HG03135 (cell line): Measurements from ENCODE around the gene CASK.
A peak's percentile ranks its signal among the peaks of the same experiment; 100 is the strongest.
"Not testable (repeated sequence)": the region's sequence is repeated elsewhere in the genome, so short reads cannot be mapped to it uniquely, and the experiment has no call there.

Experiments
- ATAC-seq: cut with Tn5 transposase; IDR thresholded peaks from one replicate; pipeline ENCODE4 v1.9.1; 2021; ENCODE audit warnings: mild to moderate bottlenecking, moderate library complexity; ENCODE audit not compliant: unreplicated experiment

CASK gene

GRCh38 chrX:41655631-41656030, 267.7 kb downstream of the CASK start:
- no peak for ATAC-seq

DNA sequence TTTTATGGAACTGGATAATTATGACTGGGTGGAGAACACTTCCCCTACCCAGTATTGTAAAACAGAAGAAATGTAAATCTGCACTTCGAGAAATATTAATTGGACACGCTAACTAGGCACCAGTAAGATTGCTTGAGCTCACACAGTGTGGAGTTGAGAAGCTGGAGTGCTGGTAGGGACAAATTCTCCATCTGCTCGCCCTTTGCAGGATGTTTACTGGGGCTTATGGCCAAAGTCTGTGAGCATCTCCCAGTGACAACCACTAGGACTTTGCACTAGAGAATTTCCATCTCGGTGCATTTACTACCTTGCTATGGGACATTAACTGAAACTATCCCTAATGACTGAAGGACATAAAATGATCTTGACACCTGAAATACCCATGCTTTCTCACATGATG, 268.3 kb downstream of the CASK start:
- no peak for ATAC-seq

- ATAC-seq, result no peak
Measured at GRCh38 chrX:41653125-41653524, 270.2 kb downstream of the CASK start.

DNA sequence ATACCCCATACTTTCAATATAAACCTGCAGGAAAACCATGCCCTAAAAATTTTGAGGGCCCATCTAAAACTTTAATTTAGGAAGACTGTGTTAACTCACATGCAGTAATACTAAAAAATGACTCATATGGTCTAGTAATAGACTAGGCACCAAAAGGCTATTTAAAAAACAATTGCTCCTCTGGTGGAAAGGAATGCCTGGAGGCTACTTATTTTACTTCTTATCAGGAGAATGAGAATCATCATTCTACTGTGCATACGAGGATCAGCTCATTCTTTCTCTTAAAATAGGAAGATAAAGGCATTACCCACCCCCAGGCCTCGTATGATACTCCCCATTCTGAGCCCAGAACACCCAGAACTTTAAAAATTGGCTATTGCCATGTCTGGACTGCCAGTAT, 277.2 kb downstream of the CASK start:
- ATAC-seq, result not testable (repeated sequence)

- no peak for ATAC-seq
Measured at GRCh38 chrX:41634284-41634683, 289.1 kb downstream of the CASK start.

GRCh38 chrX:41630091-41630490, 293.3 kb downstream of the CASK start:
- no peak for ATAC-seq

DNA sequence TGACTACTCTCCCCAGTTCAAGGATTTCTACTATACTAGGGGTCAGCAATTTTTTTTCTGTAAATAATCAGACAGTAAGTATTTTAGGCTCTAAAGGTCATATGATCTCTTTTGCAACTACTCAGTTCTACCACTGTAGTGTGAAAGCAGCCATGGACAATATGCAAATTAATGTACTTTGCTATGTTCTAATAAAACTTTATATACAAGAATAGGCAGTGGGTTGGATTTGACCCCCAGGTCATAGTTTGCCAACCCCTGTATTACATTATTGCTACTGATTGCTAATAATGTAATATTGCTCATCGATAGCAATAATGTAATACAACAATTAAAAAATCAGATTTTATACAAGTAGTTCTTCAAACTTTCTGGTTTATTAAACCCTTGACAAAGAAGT, 293.8 kb downstream of the CASK start:
- ATAC-seq, result no peak

DNA sequence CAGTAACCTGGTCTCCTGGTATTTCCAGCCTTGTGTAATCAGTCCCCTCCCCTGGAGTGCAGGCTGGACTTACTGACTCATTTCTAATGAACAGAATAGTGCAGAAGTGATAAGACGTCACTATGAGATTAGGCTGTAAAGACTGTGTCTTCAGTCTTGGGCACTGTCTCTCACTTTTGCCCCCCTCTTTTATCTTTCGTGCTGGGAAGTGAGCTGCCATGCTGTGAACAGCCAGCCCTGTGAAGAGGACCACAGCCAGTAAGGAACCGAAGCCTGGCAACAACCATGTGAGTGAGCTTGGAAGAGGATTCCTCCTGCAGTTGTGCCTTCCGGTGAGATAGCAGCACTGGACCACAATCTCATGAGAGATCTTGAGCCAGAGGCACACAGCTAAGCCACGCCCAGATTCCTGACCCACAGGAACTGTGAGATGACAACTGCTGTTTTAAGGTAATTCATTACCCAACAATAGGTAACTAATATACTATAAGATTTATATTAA, 302.1 kb downstream of the CASK start:
- no peak for ATAC-seq

GRCh38 chrX:41619221-41619620, 304.1 kb downstream of the CASK start:
- no peak for ATAC-seq

DNA sequence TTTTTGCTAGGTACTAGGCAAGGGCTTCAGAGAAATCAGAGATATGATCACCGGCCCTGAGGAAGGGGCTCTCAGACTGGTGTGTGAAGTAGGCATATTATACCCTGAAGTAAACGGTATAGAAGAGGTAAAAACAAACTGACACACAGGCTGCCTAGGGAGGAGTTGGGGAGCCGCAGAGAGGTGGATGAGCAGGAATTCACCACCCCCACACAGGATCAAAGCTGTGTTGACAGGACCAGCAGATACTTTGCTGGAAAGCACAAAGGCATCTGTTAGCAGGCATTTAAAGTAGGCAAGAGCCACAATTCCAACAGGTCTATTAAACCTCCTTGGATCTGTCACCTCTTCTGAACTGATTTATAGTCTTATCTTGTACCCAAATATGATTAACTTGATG, 306.4 kb downstream of the CASK start:
- no peak for ATAC-seq

- ATAC-seq, result no peak
Measured at GRCh38 chrX:41616255-41616654, 307.1 kb downstream of the CASK start.

GRCh38 chrX:41608244-41608643, 315.1 kb downstream of the CASK start:
- ATAC-seq, result no peak

DNA sequence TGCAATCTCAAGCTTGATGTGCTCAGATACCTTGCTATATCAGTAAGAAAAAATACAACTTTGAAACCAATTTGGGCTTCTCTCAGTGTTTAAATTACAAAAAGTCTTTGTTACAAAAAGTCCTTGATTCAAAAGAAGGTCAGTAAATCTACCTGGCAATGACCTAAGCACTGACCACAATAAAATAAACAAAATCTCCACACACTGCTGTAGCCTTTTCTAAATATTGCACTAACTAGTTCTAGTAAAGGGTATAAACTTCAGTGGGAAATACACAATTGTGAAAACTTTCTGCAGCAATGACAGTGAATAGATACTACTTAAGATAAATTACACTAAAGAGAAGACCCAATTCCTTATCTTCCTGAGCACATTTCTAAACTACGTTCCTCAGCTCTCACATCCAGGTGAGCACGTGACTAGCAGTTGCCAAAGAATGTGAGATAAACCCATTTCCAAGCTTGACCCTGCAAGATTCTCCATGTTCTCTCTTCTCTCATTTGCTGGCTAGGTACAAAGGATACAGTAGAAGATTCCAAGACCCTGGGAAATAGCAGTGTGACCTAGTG, 316.0 kb downstream of the CASK start:
- no peak for ATAC-seq

DNA sequence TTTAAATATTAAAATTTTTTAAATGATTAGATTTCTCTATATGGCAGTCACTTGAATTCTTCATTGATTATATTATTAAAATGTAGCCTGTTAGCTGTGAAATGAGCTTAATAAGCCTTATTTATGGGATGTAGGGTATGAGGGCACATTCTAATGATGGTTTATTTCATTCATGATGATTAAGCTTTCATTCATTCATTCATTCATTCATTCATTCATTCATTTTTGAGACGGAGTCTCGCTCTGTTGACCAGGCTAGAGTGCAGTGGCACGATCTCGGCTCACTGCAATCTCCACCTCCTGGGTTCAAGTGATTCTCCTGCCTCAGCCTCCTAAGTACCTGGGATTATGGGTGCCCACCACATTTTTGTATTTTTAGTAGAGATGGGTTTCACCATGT, 317.3 kb downstream of the CASK start:
- not testable (repeated sequence) for ATAC-seq

DNA sequence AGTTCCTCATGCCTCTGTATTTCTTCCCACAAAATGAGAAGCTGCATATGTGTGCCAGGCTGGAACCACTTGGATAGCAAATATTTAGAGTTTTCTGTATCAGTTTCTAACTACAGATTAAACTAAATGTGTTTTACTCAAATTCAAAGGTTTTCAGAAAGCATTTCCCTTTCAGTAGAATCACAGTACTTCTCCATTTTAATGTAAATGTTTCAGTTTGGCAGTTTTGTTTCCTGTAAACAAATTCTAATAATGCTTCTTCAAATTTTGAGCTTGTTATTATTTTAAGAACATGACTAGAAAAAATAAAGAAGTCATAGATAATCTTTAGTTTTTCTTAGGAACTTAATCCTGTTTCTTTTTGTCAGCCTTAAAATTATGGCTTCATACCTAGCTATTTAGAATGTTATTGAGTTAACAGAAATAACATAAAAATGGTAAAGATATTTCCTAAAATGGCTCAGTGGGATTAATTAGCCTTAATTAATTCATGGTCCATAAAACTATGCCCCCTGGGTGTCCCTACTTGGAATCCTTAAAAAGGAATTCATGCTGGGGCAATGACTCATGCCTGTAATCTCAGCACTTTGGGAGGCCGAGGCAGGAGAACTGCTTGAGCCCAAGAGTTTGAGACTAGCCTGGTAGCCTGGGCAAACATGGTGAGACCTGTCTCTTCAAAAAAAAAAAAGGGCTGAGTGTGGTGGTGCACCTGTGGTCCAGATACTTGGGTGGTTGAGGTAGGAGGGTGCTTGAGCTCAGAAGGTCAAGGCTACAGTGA, 318.4 kb downstream of the CASK start:
- no peak for ATAC-seq

GRCh38 chrX:41604177-41604576, 319.2 kb downstream of the CASK start:
- no peak for ATAC-seq

DNA sequence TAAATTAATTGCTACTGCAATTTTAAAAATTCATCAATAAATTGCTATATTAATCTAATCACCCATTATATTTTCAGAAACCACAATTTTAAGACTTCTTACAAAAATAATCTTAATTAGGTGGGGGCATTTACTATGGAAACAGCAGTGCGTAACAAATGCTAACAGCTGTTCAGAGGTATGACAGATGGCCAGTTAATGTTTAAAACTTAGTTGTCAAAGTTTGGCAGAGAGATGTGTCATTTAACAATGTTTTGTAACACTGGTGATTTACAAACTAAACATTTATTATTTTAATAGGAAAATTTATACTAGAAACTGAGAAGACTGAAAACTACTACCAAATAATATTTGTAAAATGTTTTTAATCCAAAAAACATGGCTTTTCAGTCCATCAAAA, 319.8 kb downstream of the CASK start:
- ATAC-seq, result no peak

DNA sequence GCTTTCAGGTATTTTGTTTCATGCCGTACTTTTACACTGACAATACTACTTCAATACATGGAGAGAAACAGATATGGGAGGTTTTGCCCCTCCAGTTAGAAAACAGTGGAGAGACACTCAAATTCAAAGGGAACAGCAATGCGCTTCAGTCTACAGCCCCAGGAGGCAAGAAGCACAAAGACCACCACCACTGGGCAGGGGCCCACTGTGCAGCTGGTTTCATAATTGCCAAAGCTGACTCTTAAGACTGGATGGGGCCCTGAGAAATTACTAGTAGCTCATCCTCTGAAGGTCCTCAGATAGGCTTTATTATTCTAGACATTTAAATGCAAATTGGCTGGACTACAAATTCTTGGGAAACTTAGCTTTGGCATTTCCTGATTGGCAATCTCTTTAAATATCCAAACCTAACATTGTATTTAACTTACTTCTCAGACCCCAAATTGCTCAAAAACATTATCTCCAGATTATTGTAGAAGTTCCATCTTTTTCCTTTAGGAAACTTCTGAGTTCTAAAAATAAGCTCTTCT, 320.5 kb downstream of the CASK start:
- ATAC-seq, result no peak

- ATAC-seq, result no peak
Measured at GRCh38 chrX:41600291-41600690, 323.1 kb downstream of the CASK start.

DNA sequence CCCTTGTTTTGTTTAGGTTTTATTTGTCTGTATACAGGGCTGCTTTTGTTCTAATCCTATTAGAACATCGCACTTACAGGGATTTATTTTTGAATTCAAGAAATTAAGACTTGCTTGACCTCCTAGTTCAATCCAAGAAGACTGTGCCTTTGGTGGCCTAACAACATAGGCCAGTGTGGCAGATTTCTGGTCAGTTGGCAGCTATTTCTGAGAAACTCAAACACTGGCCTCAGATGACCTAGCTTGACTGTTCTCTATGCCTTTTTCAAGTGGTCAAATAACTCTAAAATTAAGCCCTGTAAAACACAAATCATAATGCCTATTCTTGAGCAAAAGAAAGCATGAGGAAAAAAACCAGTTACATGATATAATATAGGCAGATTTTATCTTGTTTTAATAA, 323.8 kb downstream of the CASK start:
- no peak for ATAC-seq

DNA sequence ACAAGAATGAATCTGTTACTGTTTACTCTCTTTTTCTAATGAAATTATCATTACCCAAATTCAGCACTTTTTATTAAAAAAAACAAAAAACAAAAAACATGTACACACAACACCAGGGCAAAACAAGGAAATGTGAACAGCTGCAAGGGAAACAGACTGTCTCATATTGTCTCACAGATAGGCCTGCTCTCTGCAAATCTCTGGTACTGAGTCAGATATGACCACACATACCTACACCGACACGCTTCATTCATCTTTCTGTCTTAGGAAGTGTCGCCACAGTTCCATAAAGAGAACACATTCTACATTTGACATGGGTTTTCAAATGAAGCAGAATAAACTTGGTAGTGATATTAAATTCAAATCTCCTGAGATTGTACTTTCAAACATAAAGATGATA, 326.8 kb downstream of the CASK start:
- ATAC-seq, result peak; percentile 92

DNA sequence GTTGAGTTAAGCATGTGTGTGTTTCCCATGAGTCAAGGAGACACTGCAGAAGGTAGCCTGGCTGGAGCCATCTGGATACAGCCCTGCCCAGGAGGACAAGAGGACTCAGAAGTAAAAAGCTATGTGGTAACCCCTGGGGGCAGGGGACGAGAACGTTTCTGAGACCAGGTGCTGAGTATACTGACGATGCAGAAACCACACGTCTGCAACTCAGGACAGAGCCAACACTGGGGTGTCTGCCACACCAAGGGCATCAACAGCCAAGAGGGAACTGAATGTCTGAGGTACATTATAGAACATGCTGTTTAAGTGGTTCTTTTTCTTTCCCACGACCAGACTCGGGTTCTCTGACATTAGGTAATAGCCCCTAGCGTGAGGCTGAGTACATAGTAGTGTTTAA, 328.7 kb downstream of the CASK start:
- ATAC-seq, result no peak
